Measurements from ENCODE around the gene SNTB2. TPM values are rescaled to one million over a fixed set of nuclear protein-coding genes. Genes with fewer than 3 reads are reported as not detected.

The SNTB2 gene
- total RNA-seq, 4 donors from 2014 or later, result 39.1 to 137 (median 43.0) TPM

DNA sequence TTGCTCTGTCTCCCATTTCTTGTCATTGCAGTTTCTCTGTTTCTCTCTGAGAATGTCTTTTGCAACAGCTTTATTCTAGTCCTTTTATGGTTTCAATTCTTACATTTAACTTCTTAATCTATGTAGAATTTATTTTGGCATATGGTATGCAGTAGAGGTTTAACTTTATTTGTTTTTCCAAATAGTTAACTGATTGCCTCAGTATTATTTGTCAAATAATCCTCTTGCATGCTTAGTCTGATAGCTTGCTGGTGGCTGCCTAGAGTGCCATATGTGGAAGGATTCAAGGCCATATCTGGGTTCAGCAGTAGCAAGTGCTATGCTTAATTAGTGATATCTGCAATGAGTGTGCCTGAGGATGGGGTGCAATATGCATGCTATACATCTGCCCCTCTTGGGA lies 6.9 kb downstream of the SNTB2 start:
- Histone ChIP-seq H3K9me3 (no peaks in the 10 kb centered on the region), H3K27me3 (no peaks in the 10 kb centered on the region), H3K36me3 (no peaks in the 10 kb centered on the region), H3K4me3 (no peak overlapping the region), H3K4me1 (peaks cover 8 to 90% (median 19%) of the 10 kb centered on the region in 3 donors), H3K27ac (peak overlapping the region in 1 of 4 donors; percentile 17)
- no peak for TF ChIP-seq EP300 (IDR thresholded peaks at IDR 0.05)
- no peak for TF ChIP-seq CTCF (IDR thresholded peaks at IDR 0.05)
- TF ChIP-seq POLR2A (IDR thresholded peaks at IDR 0.05), result no peak
- TF ChIP-seq POLR2AphosphoS5 (IDR thresholded peaks at IDR 0.05), result no peak
- ATAC-seq, result no peak

- Histone ChIP-seq H3K36me3 (no peaks in the 10 kb centered on the region), H3K27me3 (no peaks in the 10 kb centered on the region), H3K9me3 (no peaks in the 10 kb centered on the region), H3K4me1 (peaks cover 8 to 86% (median 14%) of the 10 kb centered on the region in 3 donors), H3K4me3 (no peak overlapping the region), H3K27ac (peak overlapping the region in 1 of 4 donors; percentile 17)
- TF ChIP-seq POLR2A (IDR thresholded peaks at IDR 0.05) (no peak), POLR2AphosphoS5 (IDR thresholded peaks at IDR 0.05) (peak; percentile 27)
- ATAC-seq, result peak; percentile 46
Measured at GRCh38 chr16:69194488-69194887, 7.5 kb downstream of the SNTB2 start.

DNA sequence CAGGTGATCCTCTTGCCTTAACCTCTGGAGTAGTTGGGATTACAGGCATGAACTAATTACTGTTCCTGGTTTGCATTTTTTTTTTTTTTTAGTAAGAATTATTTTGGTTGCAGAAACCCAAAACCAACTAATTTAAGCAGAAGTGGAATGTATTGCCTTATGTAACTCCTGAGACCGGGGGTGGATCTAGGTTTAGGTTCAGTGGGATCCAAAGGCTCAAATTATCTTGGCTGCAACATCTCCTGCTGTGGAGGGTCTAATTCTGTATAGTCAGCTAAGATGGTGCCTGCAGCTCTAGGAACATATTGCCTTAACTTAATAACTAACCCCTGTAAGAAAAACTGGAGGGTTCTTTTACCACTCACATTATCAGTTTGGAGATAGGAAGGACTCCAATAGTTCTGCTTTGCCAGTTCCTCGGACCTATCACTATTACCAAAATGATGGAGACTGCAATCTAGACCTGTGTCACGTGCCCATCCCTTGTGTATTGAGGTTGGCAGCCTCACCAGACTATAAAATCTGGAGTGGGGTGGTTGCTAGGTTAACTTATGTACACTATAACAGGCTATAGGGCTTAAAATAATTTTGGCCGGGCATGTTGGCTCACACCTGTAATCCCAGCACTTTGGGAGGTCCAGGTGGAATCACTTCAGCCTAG lies 8.5 kb downstream of the SNTB2 start:
- Histone ChIP-seq H3K27me3 (no peaks in the 10 kb centered on the region), H3K4me3 (no peak overlapping the region), H3K27ac (no peak overlapping the region), H3K4me1 (peaks cover 5 to 76% (median 8%) of the 10 kb centered on the region in 3 donors), H3K36me3 (no peaks in the 10 kb centered on the region), H3K9me3 (no peaks in the 10 kb centered on the region)
- no peak for ATAC-seq
- WGBS, 2 donors (ENCODE audit: low coverage in 1 of 2), result 48% methylated on average over 2 of the region's 4 CpGs; no CpG with 5 or more reads in 1 of the 2 donors
- no peak for TF ChIP-seq POLR2AphosphoS5 (IDR thresholded peaks at IDR 0.05)
- TF ChIP-seq POLR2A (IDR thresholded peaks at IDR 0.05), result no peak
- TF ChIP-seq EP300 (IDR thresholded peaks at IDR 0.05), result no peak
- no peak for TF ChIP-seq CTCF (IDR thresholded peaks at IDR 0.05)

DNA sequence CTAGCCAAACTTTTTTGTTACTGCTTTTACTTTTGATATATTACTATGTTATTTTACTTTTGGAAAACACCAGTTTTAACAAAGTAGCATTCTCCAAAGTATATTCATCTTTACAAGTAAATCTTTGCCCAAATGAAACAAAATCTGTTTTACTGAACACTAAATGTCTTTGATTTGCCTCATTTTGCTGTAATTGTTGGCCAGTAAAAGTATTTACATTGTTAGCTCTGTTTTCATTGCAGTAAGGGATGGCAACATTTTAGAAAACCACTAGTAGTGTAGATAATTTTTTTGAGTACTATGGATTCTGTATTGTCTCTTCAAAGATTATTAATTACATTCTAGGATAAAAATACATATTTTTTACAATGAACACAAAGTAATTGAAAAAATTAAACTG lies 10.6 kb downstream of the SNTB2 start:
- Histone ChIP-seq H3K4me1 (peaks cover 2 to 75% (median 9%) of the 10 kb centered on the region in 3 donors), H3K9me3 (no peaks in the 10 kb centered on the region), H3K27me3 (no peaks in the 10 kb centered on the region), H3K27ac (no peak overlapping the region), H3K4me3 (no peak overlapping the region), H3K36me3 (no peaks in the 10 kb centered on the region)
- TF ChIP-seq CTCF (IDR thresholded peaks at IDR 0.05) (no peak), EP300 (IDR thresholded peaks at IDR 0.05) (no peak), POLR2AphosphoS5 (IDR thresholded peaks at IDR 0.05) (no peak), POLR2A (IDR thresholded peaks at IDR 0.05) (no peak)
- ATAC-seq, result no peak

DNA sequence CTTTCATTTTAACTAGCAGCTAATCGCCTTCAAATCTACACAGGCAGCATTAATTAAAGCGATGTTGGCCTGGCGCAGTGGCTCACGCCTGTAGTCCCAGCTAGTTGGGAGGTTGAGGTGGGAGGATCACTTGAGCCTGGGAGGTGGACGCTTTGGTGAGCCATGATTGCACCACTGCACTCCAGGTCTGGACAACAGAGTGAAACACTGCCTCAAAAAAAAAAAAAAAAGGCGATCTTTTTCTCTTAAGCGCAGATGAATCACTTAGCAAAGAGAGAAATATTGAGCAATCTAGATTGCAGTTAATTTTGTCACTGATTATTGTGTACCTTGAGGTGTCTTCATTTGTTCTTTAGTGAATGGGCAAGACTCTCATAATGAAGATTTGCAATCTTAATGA lies 12.4 kb downstream of the SNTB2 start:
- no peaks in the 10 kb centered on the region for H3K9me3 ChIP-seq
- no peak overlapping the region for H3K4me3 ChIP-seq
- TF ChIP-seq EP300 (IDR thresholded peaks at IDR 0.05) (no peak), CTCF (IDR thresholded peaks at IDR 0.05) (no peak), POLR2AphosphoS5 (IDR thresholded peaks at IDR 0.05) (no peak), POLR2A (IDR thresholded peaks at IDR 0.05) (no peak)
- H3K36me3 ChIP-seq, result no peaks in the 10 kb centered on the region
- peaks cover 5 to 76% (median 7%) of the 10 kb centered on the region in 3 donors for H3K4me1 ChIP-seq
- 79 to 96% methylated on average over 3 to 6 of the region's 7 CpGs for WGBS, 2 donors (ENCODE audit: low coverage in 1 of 2)
- H3K27ac ChIP-seq, result peak overlapping the region in 1 of 4 donors; percentile 13
- ATAC-seq, result peak; percentile 92
- no peaks in the 10 kb centered on the region for H3K27me3 ChIP-seq
